Neuronal stem cell (in vitro differentiated cells): Measurements from ENCODE around the gene RND2.

Experiments used
- DNase-seq: peaks from one replicate; pipeline ENCODE4 v3.0.0-alpha.2; 2013; ENCODE audit warnings: low spot score
- H2AFZ ChIP-seq: one replicate; pipeline ENCODE4 v1.6.1; 2013; ENCODE audit warnings: mild to moderate bottlenecking, low read length, inconsistent platforms
- H2AK5ac ChIP-seq: 2 replicates; pipeline ENCODE4 v1.6.1; 2013; ENCODE audit warnings: low read depth, mild to moderate bottlenecking, inconsistent platforms, low read length, moderate library complexity, mixed read lengths
- H2BK120ac ChIP-seq: 2 replicates; pipeline ENCODE4 v1.6.1; 2013; ENCODE audit warnings: low read depth, mild to moderate bottlenecking, inconsistent platforms, low read length, moderate library complexity, mixed read lengths
- H2BK12ac ChIP-seq: one replicate; pipeline ENCODE4 v1.6.1; 2013; ENCODE audit warnings: low read length, inconsistent platforms
- H2BK15ac ChIP-seq: 2 replicates; pipeline ENCODE4 v1.6.1; 2013; ENCODE audit warnings: mild to moderate bottlenecking, low read length, inconsistent platforms, mixed read lengths
- H2BK5ac ChIP-seq: one replicate; pipeline ENCODE4 v1.6.1; 2013; ENCODE audit warnings: inconsistent platforms, mild to moderate bottlenecking, low read length, moderate library complexity
- H3K14ac ChIP-seq: one replicate; pipeline ENCODE4 v1.6.1; 2013; ENCODE audit warnings: low read length, inconsistent platforms
- H3K18ac ChIP-seq: 2 replicates; pipeline ENCODE4 v1.6.1; 2013; ENCODE audit warnings: low read length, inconsistent platforms
- H3K23ac ChIP-seq: 2 replicates; pipeline ENCODE4 v1.6.1; 2013; ENCODE audit warnings: low read depth, mild to moderate bottlenecking, mixed read lengths, low read length, inconsistent platforms; ENCODE audit not compliant: poor library complexity
- H3K27ac ChIP-seq: replicated peaks from 3 replicates; pipeline ENCODE4 v1.5.1; 2013; ENCODE audit warnings: low read length, inconsistent platforms
- H3K27me3 ChIP-seq, 3 experiments: 2 replicates each; pipeline ENCODE4 v1.6.1; 2013; ENCODE audit warnings: low read length in 3 of 3, mild to moderate bottlenecking in 2 of 3, inconsistent platforms in 1 of 3, low read depth in 1 of 3, mixed read lengths in 1 of 3, moderate library complexity in 1 of 3; ENCODE audit not compliant: control insufficient read depth in 3 of 3, insufficient read depth in 3 of 3
- H3K36me3 ChIP-seq, 2 donors: replicated peaks in 1 of 2; 2 replicates each; pipeline ENCODE4 v1.6.1; 2013; ENCODE audit warnings: low read length in 2 of 2; ENCODE audit not compliant: control insufficient read depth in 2 of 2, insufficient read depth in 2 of 2
- H3K4ac ChIP-seq: 2 replicates; pipeline ENCODE4 v1.6.1; 2013; ENCODE audit warnings: inconsistent platforms, mild to moderate bottlenecking, low read length, moderate library complexity
- H3K4me1 ChIP-seq, 2 donors: 1 replicate in 1 of 2; 2 replicates in 1 of 2; pipeline ENCODE4 v1.6.1; 2013; ENCODE audit warnings: low read length in 2 of 2, low read depth in 1 of 2; ENCODE audit not compliant: control insufficient read depth in 2 of 2, insufficient read depth in 1 of 2
- H3K4me2 ChIP-seq: one replicate; pipeline ENCODE4 v1.6.1; 2013; ENCODE audit warnings: mild to moderate bottlenecking, low read length, inconsistent platforms; ENCODE audit not compliant: insufficient read depth, poor library complexity, severe bottlenecking
- H3K4me3 ChIP-seq, 2 donors: 2 replicates each; pipeline ENCODE4 v1.5.1; 2013; ENCODE audit warnings: low read length in 2 of 2, mild to moderate bottlenecking in 2 of 2, inconsistent platforms in 1 of 2, moderate library complexity in 1 of 2
- H3K79me1 ChIP-seq: one replicate; pipeline ENCODE4 v1.6.1; 2013; ENCODE audit warnings: low read depth, mild to moderate bottlenecking, inconsistent platforms, low read length, moderate library complexity
- H3K9ac ChIP-seq: one replicate; pipeline ENCODE4 v1.6.1; 2013; ENCODE audit warnings: mild to moderate bottlenecking, low read depth, low read length, inconsistent platforms; ENCODE audit not compliant: poor library complexity
- H3K9me3 ChIP-seq, 2 donors: replicated peaks in 1 of 2; 2 replicates each; pipeline versions ENCODE3 to v1.6.1; 2013; ENCODE audit warnings: low read length in 2 of 2, mild to moderate bottlenecking in 2 of 2, inconsistent platforms in 1 of 2, low read depth in 1 of 2, mixed read lengths in 1 of 2, moderate library complexity in 1 of 2; ENCODE audit not compliant: control insufficient read depth in 2 of 2, insufficient read depth in 1 of 2
- H4K8ac ChIP-seq: one replicate; pipeline ENCODE4 v1.6.1; 2013; ENCODE audit warnings: low read depth, mild to moderate bottlenecking, inconsistent platforms, low read length, moderate library complexity
- H4K91ac ChIP-seq: one replicate; pipeline ENCODE4 v1.6.1; 2013; ENCODE audit warnings: low read length, low read depth, mild to moderate bottlenecking, inconsistent platforms; ENCODE audit not compliant: poor library complexity
- WGBS, 2 donors: extraction: QIAGEN DNeasy Blood & Tissue Kit; methylation state at CpG; one replicate each; pipeline ENCODE4 v1.1.7; 2013; ENCODE audit warnings: missing lambda C conversion rate in 2 of 2, mixed read lengths in 1 of 2; ENCODE audit not compliant: insufficient read length in 2 of 2, insufficient replicate concordance in 1 of 2; ENCODE audit errors: extremely low coverage in 2 of 2; 5-methylcytosine and 5-hydroxymethylcytosine counted together

RND2 gene

DNA sequence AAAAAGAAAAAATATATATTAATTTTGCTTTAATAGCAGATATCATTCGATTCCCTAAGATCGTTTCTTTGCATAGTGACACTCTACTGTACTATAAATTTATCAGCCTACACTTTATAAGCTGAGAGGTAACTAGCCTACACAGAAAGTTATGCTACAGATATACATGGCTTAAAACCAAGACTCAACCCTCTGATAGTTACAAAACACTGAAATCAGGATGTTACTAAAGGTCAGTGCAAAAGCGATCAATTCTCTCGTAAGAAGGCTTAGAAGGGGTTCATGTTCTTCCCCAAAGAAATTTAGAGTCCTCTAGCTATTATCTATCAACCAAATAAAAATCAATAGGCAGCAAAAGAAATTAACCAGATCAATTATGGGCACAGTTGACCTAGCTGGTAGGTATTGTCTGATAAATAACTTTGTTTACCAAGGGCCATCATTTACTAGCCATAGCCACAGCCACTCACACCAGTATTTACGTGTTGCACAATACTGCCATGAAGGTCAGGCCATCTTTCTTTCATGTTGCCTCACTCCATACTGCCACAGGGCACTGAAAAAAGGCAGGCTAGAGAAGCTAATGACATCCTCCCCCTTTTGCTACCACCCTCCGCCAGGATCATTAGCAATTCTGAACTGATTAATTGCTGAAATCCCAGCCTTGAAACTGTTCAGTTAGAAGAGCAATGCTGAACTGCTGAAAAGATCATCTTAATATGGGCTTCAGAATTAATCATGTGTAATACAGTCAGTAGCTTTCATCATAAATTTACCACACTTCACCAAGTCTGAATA lies 43.7 kb downstream of the RND2 start:
- no peak for DNase-seq
- Histone ChIP-seq H2BK12ac (no peak overlapping the region), H3K18ac (no peak overlapping the region), H3K9ac (peak overlapping the region; percentile 7), H3K79me1 (no peaks in the 10 kb centered on the region), H2BK15ac (no peak overlapping the region), H3K23ac (no peak overlapping the region), H3K27ac (no peak overlapping the region), H3K9me3 (no peaks in the 10 kb centered on the region), H3K27me3 (no peaks in the 10 kb centered on the region), H3K4me3 (no peak overlapping the region), H3K4me1 (no peaks in the 10 kb centered on the region), H2AFZ (no peak overlapping the region), H2BK120ac (no peak overlapping the region), H4K8ac (no peak overlapping the region), H3K14ac (no peak overlapping the region), H3K4ac (no peak overlapping the region), H3K36me3 (peaks cover 6 to 85% of the 10 kb centered on the region in 2 donors), H2AK5ac (no peak overlapping the region), H2BK5ac (no peak overlapping the region), H4K91ac (no peak overlapping the region), H3K4me2 (no peak overlapping the region)
- no CpG with 5 or more reads among the region's 6 CpGs for WGBS, 2 donors

GRCh38 chr17:43069368-43069898 lies 44.4 kb downstream of the RND2 start:
- Histone ChIP-seq H3K4ac (no peak overlapping the region), H2AFZ (no peak overlapping the region), H3K4me1 (no peaks in the 10 kb centered on the region), H3K27me3 (no peaks in the 10 kb centered on the region), H3K14ac (no peak overlapping the region), H3K27ac (no peak overlapping the region), H3K4me2 (no peak overlapping the region), H3K23ac (no peak overlapping the region), H3K18ac (no peak overlapping the region), H3K9ac (no peak overlapping the region), H3K4me3 (no peak overlapping the region), H3K9me3 (no peaks in the 10 kb centered on the region), H3K79me1 (no peaks in the 10 kb centered on the region), H2AK5ac (no peak overlapping the region), H2BK120ac (no peak overlapping the region), H2BK15ac (no peak overlapping the region), H4K91ac (no peak overlapping the region), H4K8ac (no peak overlapping the region), H2BK12ac (no peak overlapping the region), H2BK5ac (no peak overlapping the region), H3K36me3 (peaks cover 6 to 85% of the 10 kb centered on the region in 2 donors)
- no CpG with 5 or more reads among the region's 3 CpGs for WGBS, 2 donors
- DNase-seq, result no peak

DNA sequence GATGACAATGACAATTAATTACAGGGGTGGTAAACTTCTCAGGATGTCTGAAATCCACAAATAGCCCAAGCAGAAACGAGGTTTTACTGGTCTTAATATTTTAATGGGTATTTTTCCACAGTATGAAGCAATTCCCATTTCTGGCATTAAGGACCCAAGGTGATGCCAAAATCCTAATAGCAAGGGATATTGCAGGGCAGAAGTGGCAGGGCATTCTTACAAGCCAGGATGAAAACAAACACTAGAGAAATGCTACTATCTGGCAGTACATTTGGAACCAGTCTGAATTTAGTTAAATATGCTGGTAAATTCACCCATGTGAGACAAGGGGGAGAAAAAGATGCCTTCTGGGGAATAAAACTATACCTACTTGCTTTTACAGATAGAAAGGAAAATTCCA lies 45.2 kb downstream of the RND2 start:
- Histone ChIP-seq H3K4ac (no peak overlapping the region), H2AK5ac (no peak overlapping the region), H4K8ac (no peak overlapping the region), H2AFZ (no peak overlapping the region), H2BK120ac (no peak overlapping the region), H3K4me3 (no peak overlapping the region), H3K14ac (no peak overlapping the region), H2BK15ac (no peak overlapping the region), H3K23ac (no peak overlapping the region), H3K27ac (no peak overlapping the region), H3K79me1 (no peaks in the 10 kb centered on the region), H3K18ac (no peak overlapping the region), H3K9ac (no peak overlapping the region), H3K27me3 (no peaks in the 10 kb centered on the region), H3K4me2 (no peak overlapping the region), H2BK12ac (no peak overlapping the region), H3K36me3 (peaks cover 6 to 87% of the 10 kb centered on the region in 2 donors), H3K4me1 (no peaks in the 10 kb centered on the region), H4K91ac (no peak overlapping the region), H2BK5ac (no peak overlapping the region), H3K9me3 (no peaks in the 10 kb centered on the region)
- WGBS, 2 donors, result no CpG with 5 or more reads among the region's 1 CpG
- no peak for DNase-seq

- no peak overlapping the region for H2BK15ac ChIP-seq
- H3K14ac ChIP-seq, result no peak overlapping the region
- H3K27ac ChIP-seq, result no peak overlapping the region
- H3K27me3 ChIP-seq, result no peaks in the 10 kb centered on the region
- no CpG with 5 or more reads among the region's 1 CpG for WGBS, 2 donors
- H3K4ac ChIP-seq, result no peak overlapping the region
- H2BK120ac ChIP-seq, result no peak overlapping the region
- no peaks in the 10 kb centered on the region for H3K4me1 ChIP-seq
- no peak overlapping the region for H3K4me3 ChIP-seq
- H2BK5ac ChIP-seq, result no peak overlapping the region
- H3K9me3 ChIP-seq, result no peaks in the 10 kb centered on the region
- no peak overlapping the region for H2BK12ac ChIP-seq
- H2AK5ac ChIP-seq, result no peak overlapping the region
- H3K79me1 ChIP-seq, result no peaks in the 10 kb centered on the region
- H3K18ac ChIP-seq, result no peak overlapping the region
- no peak overlapping the region for H3K4me2 ChIP-seq
- peaks cover 6 to 87% of the 10 kb centered on the region in 2 donors for H3K36me3 ChIP-seq
- H2AFZ ChIP-seq, result no peak overlapping the region
- no peak overlapping the region for H3K23ac ChIP-seq
- H4K91ac ChIP-seq, result no peak overlapping the region
- H4K8ac ChIP-seq, result no peak overlapping the region
- no peak overlapping the region for H3K9ac ChIP-seq
- no peak for DNase-seq
Observed at GRCh38 chr17:43070872-43071271, 45.8 kb downstream of the RND2 start.
